Testis (tissue), 5 donors: Measurements from ENCODE around the gene RACK1. TPM values are rescaled to one million over a fixed set of nuclear protein-coding genes. Genes with fewer than 3 reads are reported as not detected.
"Not testable (repeated sequence)": the region's sequence is repeated elsewhere in the genome, so short reads cannot be mapped to it uniquely, and the experiment has no call there.

Source experiments
- DNase-seq: peaks from one replicate; pipeline ENCODE4 v3.0.0-alpha.2; 2019
- H3K27ac ChIP-seq, 2 donors: fragments of 200-600 bp; sonication (generic); one replicate each; pipeline ENCODE4 v1.5.1; 2019
- H3K27me3 ChIP-seq: fragments of 200-600 bp; sonication (generic); one replicate; pipeline ENCODE4 v1.5.1; 2019
- H3K36me3 ChIP-seq: fragments of 200-600 bp; sonication (generic); one replicate; pipeline ENCODE4 v1.5.1; 2017; ENCODE audit warnings: low read depth; ENCODE audit errors: missing control alignments
- H3K4me1 ChIP-seq: fragments of 200-600 bp; sonication (generic); one replicate; pipeline ENCODE4 v1.5.1; 2019
- H3K4me3 ChIP-seq, 2 donors: fragments of 200-600 bp; sonication (generic); one replicate each; pipeline ENCODE4 v1.5.1; 2017 to 2019
- H3K9me3 ChIP-seq: fragments of 200-600 bp; sonication (generic); one replicate; pipeline ENCODE4 v1.5.1; 2017
- CTCF ChIP-seq, 3 experiments: fragments of 450-650 bp in 2 of 3; fragments of 200-600 bp in 1 of 3; sonication (generic) in 1 of 3; IDR thresholded peaks; one replicate each; pipeline ENCODE4 v1.5.1; 2016 to 2019; ENCODE audit warnings: antibody characterized with exemption in 3 of 3, mild to moderate bottlenecking in 2 of 3, moderate library complexity in 1 of 3
- POLR2A ChIP-seq: fragments of 450-650 bp; IDR thresholded peaks from one replicate; pipeline ENCODE4 v1.6.1; 2017; ENCODE audit warnings: antibody characterized with exemption, mild to moderate bottlenecking, moderate library complexity
- WGBS, 2 donors: methylation state at CpG; one replicate each; pipeline ENCODE4 v1.1.5; 2018; 5-methylcytosine and 5-hydroxymethylcytosine counted together
- intact Hi-C: fragments of 100-400 bp; cut with DNase I; formaldehyde crosslinking; loops from one replicate; pipeline ENCODE4 v1.15.1; 2023; ENCODE audit warnings: low total_unique reads
- long read RNA-seq, 2 donors: transcript quantifications; one replicate each; lab custom pipeline, GENCODE V29; 2026
- polyA plus RNA-seq: library from polyadenylated mRNA; stranded (reverse); fragments of 350-450 nt; fragmentation: Illumina TruSeq; extraction: RNeasy Lipid Tissue Mini Kit (QIAGEN cat#74804); gene quantifications from one replicate; pipeline ENCODE4 v1.2.3, GENCODE V29; 2014; ENCODE audit warnings: low read depth, low replicate concordance; ENCODE audit not compliant: insufficient read depth
- total RNA-seq, 2 donors: library from RNA; depleted of rRNA; stranded (reverse); fragments of >200 nt; gene quantifications; one replicate each; pipeline ENCODE4 v1.2.3, GENCODE V29; 2016

RACK1 gene
- total RNA-seq (1,000 to 10,000 TPM in 1 of 2 donors, 100 to 1,000 TPM in 1; 777 to 1,606 TPM), polyA plus RNA-seq (1,149 TPM)
- long read RNA-seq, donor 1, transcript RACK1-227 (8 exons, 1,403 nt), result major isoform, 558 of 1,448 reads
- long read RNA-seq, donor 1, transcript RACK1-233 (3 exons, 791 nt), result minor isoform, 29 of 1,448 reads
- long read RNA-seq, donor 1, transcript RACK1-210 (8 exons, 1,098 nt), result minor isoform, 449 of 1,448 reads
- long read RNA-seq, donor 1, transcript RACK1-220 (3 exons, 581 nt), result minor isoform, 20 of 1,448 reads
- long read RNA-seq, donor 1, partial matches to known transcripts, result 315 of 1,448 reads
- long read RNA-seq, donor 1, other reads (novel, unspliced or antisense), result 31 of 1,448 reads
- long read RNA-seq, donor 2, transcript RACK1-210 (8 exons, 1,098 nt), result minor isoform, 198 of 880 reads
- long read RNA-seq, donor 2, transcript RACK1-233 (3 exons, 791 nt), result minor isoform, 56 of 880 reads
- long read RNA-seq, donor 2, transcript RACK1-227 (8 exons, 1,403 nt), result major isoform, 322 of 880 reads
- long read RNA-seq, donor 2, transcript RACK1-216 (2 exons, 358 nt), result minor isoform, 23 of 880 reads
- long read RNA-seq, donor 2, partial matches to known transcripts, result 253 of 880 reads
- long read RNA-seq, donor 2, other reads (novel, unspliced or antisense), result 11 of 880 reads

- WGBS, 2 donors, result 0 to 1% methylated on average over 24 to 47 of the region's 50 CpGs
- peaks cover 43% of the 10 kb centered on the region for H3K4me1 ChIP-seq
- peak within 1 kb of the TSS; percentile 73 to 82 for H3K4me3 ChIP-seq
- intact Hi-C loops, result no loop called here
- TF ChIP-seq CTCF (IDR thresholded peaks at IDR 0.05), result no peak
- TF ChIP-seq POLR2A, result no peak
- no peaks in the 10 kb centered on the region for H3K9me3 ChIP-seq
- H3K27ac ChIP-seq, result peak within 1 kb of the TSS; percentile 94 to 96
- no peaks in the 10 kb centered on the region for H3K36me3 ChIP-seq
- peak; percentile 96 for DNase-seq
- H3K27me3 ChIP-seq, result no peaks in the 10 kb centered on the region
Measured at GRCh38 chr5:181243564-181244343, at the start of gene RACK1. RACK1 (minus strand) TSS chr5:181243906; CDS start chr5:181243800, 106 bp downstream.

- DNase-seq, H3K4me1 ChIP-seq, H3K9me3 ChIP-seq, H3K27ac ChIP-seq, H3K36me3 ChIP-seq, intact Hi-C loops, H3K4me3 ChIP-seq, H3K27me3 ChIP-seq: not testable (repeated sequence)
- WGBS, 2 donors, result 62 to 89% methylated on average over 1 of the region's 1 CpG
Measured at GRCh38 chr5:181287331-181287730, 43.6 kb upstream of the RACK1 start.

GRCh38 chr5:181285962-181286705 lies 42.4 kb upstream of the RACK1 start:
- intact Hi-C loops, H3K9me3 ChIP-seq, H3K27ac ChIP-seq, H3K27me3 ChIP-seq, DNase-seq, H3K4me1 ChIP-seq, H3K36me3 ChIP-seq, H3K4me3 ChIP-seq: not testable (repeated sequence)
- WGBS, 2 donors, result 92 to 97% methylated on average over 6 to 10 of the region's 10 CpGs

GRCh38 chr5:181283841-181284755 lies 40.4 kb upstream of the RACK1 start:
- H3K27ac ChIP-seq, intact Hi-C loops, H3K27me3 ChIP-seq, H3K36me3 ChIP-seq, H3K4me1 ChIP-seq, H3K9me3 ChIP-seq, DNase-seq, H3K4me3 ChIP-seq: not testable (repeated sequence)
- WGBS, 2 donors, result 76 to 87% methylated on average over 3 to 4 of the region's 6 CpGs
- TF ChIP-seq CTCF (IDR thresholded peaks at IDR 0.05), result peak in 1 of 3 experiments; percentile 13

GRCh38 chr5:181283347-181283746 lies 39.6 kb upstream of the RACK1 start:
- intact Hi-C loops, result no loop called here
- H3K27me3 ChIP-seq, result no peaks in the 10 kb centered on the region
- 85 to 95% methylated on average over 11 to 12 of the region's 13 CpGs for WGBS, 2 donors

More at GRCh38 chr5:181283347-181283746, 39.6 kb upstream of the RACK1 start:
- Histone ChIP-seq H3K4me1 (no peaks in the 10 kb centered on the region), H3K27ac (no peak overlapping the region), H3K36me3 (no peaks in the 10 kb centered on the region), H3K9me3 (no peaks in the 10 kb centered on the region), H3K4me3 (no peak overlapping the region)
- DNase-seq, result no peak
- TF ChIP-seq CTCF (IDR thresholded peaks at IDR 0.05) (no peak), POLR2A (no peak)
